Measurements from ENCODE around the gene ALKBH8.
A peak's percentile ranks its signal among the peaks of the same experiment; 100 is the strongest.
"Not testable (repeated sequence)": the region's sequence is repeated elsewhere in the genome, so short reads cannot be mapped to it uniquely, and the experiment has no call there.

Gene ALKBH8

GRCh38 chr11:107565955-107566501 lies 493 bp upstream of the ALKBH8 start:
- not testable (repeated sequence) for H3K36me3 ChIP-seq (ENCODE audit: control insufficient read depth in 4 of 4, insufficient read depth in 4 of 4, low read length in 3 of 4); H3K27me3 ChIP-seq (replicated peaks in 2 of 5; ENCODE audit: control insufficient read depth in 4 of 5, insufficient read depth in 5 of 5, low read length in 4 of 5); H3K9me3 ChIP-seq (ENCODE audit: control extremely low read depth in 1 of 5, control insufficient read depth in 4 of 5, insufficient read depth in 2 of 5, low read depth in 1 of 5, low read length in 4 of 5)
- 70% methylated on average over 8 of the region's 9 CpGs for WGBS (ENCODE audit: insufficient coverage)
- ChIA-PET CTCF (interaction anchor here (0.8 to 5.3 kb wide), 5 partner anchors 10 to 123 kb away, joined by 3 to 61 read pairs (median 5); no protein-coding TSS in a partner anchor), POLR2A (interaction anchor here (0.7 kb wide), 1 partner anchor 47 kb away, joined by 3 read pairs; no protein-coding TSS in a partner anchor)
- H3K27ac ChIP-seq (ENCODE audit: insufficient read depth in 1 of 2, low read depth in 1 of 2, low read length in 2 of 2, poor library complexity in 1 of 2, severe bottlenecking in 2 of 2) = peak overlapping the region; percentile 53 to 87
- peaks cover 15 to 35% (median 23%) of the 10 kb centered on the region in 4 experiments for H3K4me1 ChIP-seq (ENCODE audit: control extremely low read depth in 1 of 4, control insufficient read depth in 4 of 4, insufficient read depth in 4 of 4, low read length in 3 of 4)
- H3K4me3 ChIP-seq (ENCODE audit: control insufficient read depth in 1 of 7, extremely low read depth in 1 of 7, insufficient read depth in 4 of 7, low read depth in 2 of 7, low read length in 6 of 7) = peak overlapping the region in 6 of 7 experiments; percentile 81 to 100 (median 91)
- DNase-seq = peak in 1 of 3 donors; percentile 45

DNA sequence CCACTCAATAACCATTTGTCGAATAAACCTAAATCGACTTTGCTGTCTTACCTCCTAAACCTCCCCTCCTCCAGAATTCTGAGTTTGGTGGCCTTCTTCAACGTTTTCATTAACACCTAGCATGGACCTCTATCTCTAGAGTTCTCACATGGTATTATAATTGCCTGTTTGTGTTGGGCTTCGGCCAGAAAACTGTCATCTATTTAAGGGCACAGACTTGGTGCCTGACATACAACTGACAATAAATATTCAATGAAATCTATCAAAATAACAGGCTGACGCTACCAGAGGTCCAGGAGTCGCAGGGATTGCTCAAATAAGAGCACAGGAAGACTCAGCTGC lies 687 bp downstream of the ALKBH8 start:
- Histone ChIP-seq H3K27me3 (replicated peaks in 2 of 5; ENCODE audit: control insufficient read depth in 4 of 5, insufficient read depth in 5 of 5, low read length in 4 of 5) (no peaks in the 10 kb centered on the region), H3K27ac (ENCODE audit: insufficient read depth in 1 of 2, low read depth in 1 of 2, low read length in 2 of 2, poor library complexity in 1 of 2, severe bottlenecking in 2 of 2) (peak overlapping the region in 1 of 2 experiments; percentile 87), H3K4me3 (ENCODE audit: control insufficient read depth in 1 of 7, extremely low read depth in 1 of 7, insufficient read depth in 4 of 7, low read depth in 2 of 7, low read length in 6 of 7) (peak overlapping the region; percentile 81 to 100 (median 95)), H3K4me1 (ENCODE audit: control extremely low read depth in 1 of 4, control insufficient read depth in 4 of 4, insufficient read depth in 4 of 4, low read length in 3 of 4) (peaks cover 15 to 35% (median 23%) of the 10 kb centered on the region in 4 experiments), H3K9me3 (ENCODE audit: control extremely low read depth in 1 of 5, control insufficient read depth in 4 of 5, insufficient read depth in 2 of 5, low read depth in 1 of 5, low read length in 4 of 5) (no peaks in the 10 kb centered on the region), H3K36me3 (ENCODE audit: control insufficient read depth in 4 of 4, insufficient read depth in 4 of 4, low read length in 3 of 4) (peaks cover 0 to 3% (median under 1%) of the 10 kb centered on the region in 4 experiments)
- ChIA-PET CTCF (interaction anchor here (1.0 to 5.3 kb wide), 3 partner anchors 9 to 124 kb away, joined by 3 to 61 read pairs (median 43); no protein-coding TSS in a partner anchor), POLR2A (no interaction called here)
- 27% methylated on average over 5 of the region's 6 CpGs for WGBS (ENCODE audit: insufficient coverage)
- DNase-seq = no peak

DNA sequence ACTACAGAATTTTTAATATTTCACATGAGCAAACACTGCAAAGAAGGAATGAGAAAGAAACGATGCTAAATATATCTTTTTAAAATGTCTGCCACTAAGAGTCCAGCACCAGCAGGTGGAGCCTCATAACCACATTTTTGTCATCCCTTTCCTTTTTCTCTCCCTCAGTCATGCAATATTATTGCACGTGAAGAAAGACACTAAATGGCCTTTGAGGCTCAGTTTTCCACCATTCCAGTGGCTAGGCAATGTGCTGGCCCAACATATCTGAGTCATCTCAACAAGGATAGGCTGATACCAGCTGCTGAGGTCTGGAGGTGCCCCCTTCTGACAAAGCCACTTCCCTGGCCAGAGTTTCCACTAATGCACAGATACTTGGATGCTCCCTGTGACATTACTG lies 1.8 kb downstream of the ALKBH8 start:
- H3K27ac ChIP-seq (ENCODE audit: insufficient read depth in 1 of 2, low read depth in 1 of 2, low read length in 2 of 2, poor library complexity in 1 of 2, severe bottlenecking in 2 of 2) = no peak overlapping the region

GRCh38 chr11:107562647-107563208 lies 2.8 kb downstream of the ALKBH8 start:
- Histone ChIP-seq H3K27ac (ENCODE audit: insufficient read depth in 1 of 2, low read depth in 1 of 2, low read length in 2 of 2, poor library complexity in 1 of 2, severe bottlenecking in 2 of 2) (no peak overlapping the region), H3K36me3 (ENCODE audit: control insufficient read depth in 4 of 4, insufficient read depth in 4 of 4, low read length in 3 of 4) (peaks cover 0 to 8% (median 7%) of the 10 kb centered on the region in 4 experiments), H3K4me1 (ENCODE audit: control extremely low read depth in 1 of 4, control insufficient read depth in 4 of 4, insufficient read depth in 4 of 4, low read length in 3 of 4) (peaks cover 15 to 35% (median 23%) of the 10 kb centered on the region in 4 experiments), H3K9me3 (ENCODE audit: control extremely low read depth in 1 of 5, control insufficient read depth in 4 of 5, insufficient read depth in 2 of 5, low read depth in 1 of 5, low read length in 4 of 5) (no peaks in the 10 kb centered on the region), H3K27me3 (replicated peaks in 2 of 5; ENCODE audit: control insufficient read depth in 4 of 5, insufficient read depth in 5 of 5, low read length in 4 of 5) (no peaks in the 10 kb centered on the region), H3K4me3 (ENCODE audit: control insufficient read depth in 1 of 7, extremely low read depth in 1 of 7, insufficient read depth in 4 of 7, low read depth in 2 of 7, low read length in 6 of 7) (no peak overlapping the region)
- CTCF ChIA-PET = interaction anchor here (0.5 to 5.3 kb wide), 14 partner anchors 12 to 336 kb away, joined by 3 to 61 read pairs (median 4); no protein-coding TSS in a partner anchor
- 57% methylated on average over 3 of the region's 4 CpGs for WGBS (ENCODE audit: insufficient coverage)
- POLR2A ChIA-PET = no interaction called here
- DNase-seq = no peak

More for the DNA sequence above, 1.8 kb downstream of the ALKBH8 start:
- CTCF ChIA-PET = interaction anchor here (0.5 to 5.3 kb wide), 16 partner anchors 8 to 472 kb away, joined by 3 to 61 read pairs (median 4); no protein-coding TSS in a partner anchor
- Histone ChIP-seq H3K4me1 (ENCODE audit: control extremely low read depth in 1 of 4, control insufficient read depth in 4 of 4, insufficient read depth in 4 of 4, low read length in 3 of 4) (peaks cover 15 to 35% (median 23%) of the 10 kb centered on the region in 4 experiments), H3K27me3 (replicated peaks in 2 of 5; ENCODE audit: control insufficient read depth in 4 of 5, insufficient read depth in 5 of 5, low read length in 4 of 5) (no peaks in the 10 kb centered on the region), H3K4me3 (ENCODE audit: control insufficient read depth in 1 of 7, extremely low read depth in 1 of 7, insufficient read depth in 4 of 7, low read depth in 2 of 7, low read length in 6 of 7) (peak overlapping the region in 2 of 7 experiments; percentile 13 to 39), H3K9me3 (ENCODE audit: control extremely low read depth in 1 of 5, control insufficient read depth in 4 of 5, insufficient read depth in 2 of 5, low read depth in 1 of 5, low read length in 4 of 5) (no peaks in the 10 kb centered on the region), H3K36me3 (ENCODE audit: control insufficient read depth in 4 of 4, insufficient read depth in 4 of 4, low read length in 3 of 4) (peaks cover 0 to 8% (median 5%) of the 10 kb centered on the region in 4 experiments)
- DNase-seq = peak; percentile 50 to 76 (median 75)
- POLR2A ChIA-PET = no interaction called here
- WGBS (ENCODE audit: insufficient coverage) = 0% methylated on average over 2 of the region's 2 CpGs

- POLR2A ChIA-PET = no interaction called here
- no peaks in the 10 kb centered on the region for H3K9me3 ChIP-seq (ENCODE audit: control extremely low read depth in 1 of 5, control insufficient read depth in 4 of 5, insufficient read depth in 2 of 5, low read depth in 1 of 5, low read length in 4 of 5)
- no peak overlapping the region for H3K4me3 ChIP-seq (ENCODE audit: control insufficient read depth in 1 of 7, extremely low read depth in 1 of 7, insufficient read depth in 4 of 7, low read depth in 2 of 7, low read length in 6 of 7)
- peaks cover 15 to 32% (median 22%) of the 10 kb centered on the region in 4 experiments for H3K4me1 ChIP-seq (ENCODE audit: control extremely low read depth in 1 of 4, control insufficient read depth in 4 of 4, insufficient read depth in 4 of 4, low read length in 3 of 4)
- DNase-seq = no peak
- CTCF ChIA-PET = interaction anchor here (1.2 kb wide), 1 partner anchor 10 kb away, joined by 6 read pairs; no protein-coding TSS in a partner anchor
- H3K36me3 ChIP-seq (ENCODE audit: control insufficient read depth in 4 of 4, insufficient read depth in 4 of 4, low read length in 3 of 4) = peaks cover 0 to 10% (median 7%) of the 10 kb centered on the region in 4 experiments
- H3K27me3 ChIP-seq (replicated peaks in 2 of 5; ENCODE audit: control insufficient read depth in 4 of 5, insufficient read depth in 5 of 5, low read length in 4 of 5) = no peaks in the 10 kb centered on the region
- H3K27ac ChIP-seq (ENCODE audit: insufficient read depth in 1 of 2, low read depth in 1 of 2, low read length in 2 of 2, poor library complexity in 1 of 2, severe bottlenecking in 2 of 2) = no peak overlapping the region
Observed at GRCh38 chr11:107561688-107562087, 3.8 kb downstream of the ALKBH8 start.

GRCh38 chr11:107550304-107550703 lies 15.2 kb downstream of the ALKBH8 start:
- POLR2A ChIA-PET = no interaction called here
- 100% methylated on average over 1 of the region's 4 CpGs for WGBS (ENCODE audit: insufficient coverage)
- no peak overlapping the region for H3K27ac ChIP-seq (ENCODE audit: insufficient read depth in 1 of 2, low read depth in 1 of 2, low read length in 2 of 2, poor library complexity in 1 of 2, severe bottlenecking in 2 of 2)
- DNase-seq = no peak
- CTCF ChIA-PET = interaction anchor here (0.7 to 9.8 kb wide), 9 partner anchors 9 to 139 kb away, joined by 3 to 114 read pairs (median 5); partner anchors contain the start of genes ALKBH8 and CWF19L2
- H3K4me1 ChIP-seq (ENCODE audit: control extremely low read depth in 1 of 4, control insufficient read depth in 4 of 4, insufficient read depth in 4 of 4, low read length in 3 of 4) = peaks cover 0 to 3% (median 1%) of the 10 kb centered on the region in 4 experiments
- H3K9me3 ChIP-seq (ENCODE audit: control extremely low read depth in 1 of 5, control insufficient read depth in 4 of 5, insufficient read depth in 2 of 5, low read depth in 1 of 5, low read length in 4 of 5) = no peaks in the 10 kb centered on the region
- H3K27me3 ChIP-seq (replicated peaks in 2 of 5; ENCODE audit: control insufficient read depth in 4 of 5, insufficient read depth in 5 of 5, low read length in 4 of 5) = no peaks in the 10 kb centered on the region
- H3K36me3 ChIP-seq (ENCODE audit: control insufficient read depth in 4 of 4, insufficient read depth in 4 of 4, low read length in 3 of 4) = peaks cover 7 to 26% (median 14%) of the 10 kb centered on the region in 4 experiments
- H3K4me3 ChIP-seq (ENCODE audit: control insufficient read depth in 1 of 7, extremely low read depth in 1 of 7, insufficient read depth in 4 of 7, low read depth in 2 of 7, low read length in 6 of 7) = no peak overlapping the region

GRCh38 chr11:107549954-107550285 lies 15.6 kb downstream of the ALKBH8 start:
- no peaks in the 10 kb centered on the region for H3K27me3 ChIP-seq (replicated peaks in 2 of 5; ENCODE audit: control insufficient read depth in 4 of 5, insufficient read depth in 5 of 5, low read length in 4 of 5)
- WGBS (ENCODE audit: insufficient coverage) = 100% methylated on average over 1 of the region's 2 CpGs
- DNase-seq = no peak
- H3K4me1 ChIP-seq (ENCODE audit: control extremely low read depth in 1 of 4, control insufficient read depth in 4 of 4, insufficient read depth in 4 of 4, low read length in 3 of 4) = peaks cover 0 to 3% (median 1%) of the 10 kb centered on the region in 4 experiments
- H3K36me3 ChIP-seq (ENCODE audit: control insufficient read depth in 4 of 4, insufficient read depth in 4 of 4, low read length in 3 of 4) = peaks cover 7 to 26% (median 14%) of the 10 kb centered on the region in 4 experiments
- H3K9me3 ChIP-seq (ENCODE audit: control extremely low read depth in 1 of 5, control insufficient read depth in 4 of 5, insufficient read depth in 2 of 5, low read depth in 1 of 5, low read length in 4 of 5) = no peaks in the 10 kb centered on the region
- CTCF ChIA-PET = interaction anchor here (0.7 to 9.8 kb wide), 8 partner anchors 9 to 139 kb away, joined by 3 to 114 read pairs (median 8); partner anchors contain the start of genes ALKBH8 and CWF19L2
- POLR2A ChIA-PET = no interaction called here
- no peak overlapping the region for H3K27ac ChIP-seq (ENCODE audit: insufficient read depth in 1 of 2, low read depth in 1 of 2, low read length in 2 of 2, poor library complexity in 1 of 2, severe bottlenecking in 2 of 2)
- no peak overlapping the region for H3K4me3 ChIP-seq (ENCODE audit: control insufficient read depth in 1 of 7, extremely low read depth in 1 of 7, insufficient read depth in 4 of 7, low read depth in 2 of 7, low read length in 6 of 7)
